Activated naive CD4-positive, alpha-beta T cell treated with anti-CD3 and anti-CD28 coated beads, Interleukin-2, amount 10 ng/mL, durations not matched to agents 5 hours and 36 hours (primary cell): ENCODE measurements around the gene C14orf119. TPM values are rescaled to one million over a fixed set of nuclear protein-coding genes. Genes with fewer than 3 reads are reported as not detected.

Source experiments
- total RNA-seq, 2 experiments: library from RNA; stranded (reverse); gene quantifications; one replicate each; pipeline ENCODE4 v1.2.3, GENCODE V29; 2021

The C14orf119 gene, protein sequence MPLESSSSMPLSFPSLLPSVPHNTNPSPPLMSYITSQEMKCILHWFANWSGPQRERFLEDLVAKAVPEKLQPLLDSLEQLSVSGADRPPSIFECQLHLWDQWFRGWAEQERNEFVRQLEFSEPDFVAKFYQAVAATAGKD
- 10 to 100 TPM; 45.2 to 50.7 TPM for total RNA-seq

GRCh38 chr14:23095196-23096108 lies at the start of gene C14orf119:
Gene C14orf119 (plus strand): TSS chr14:23095505. CDS start chr14:23097659, 2,154 bp downstream.

DNA sequence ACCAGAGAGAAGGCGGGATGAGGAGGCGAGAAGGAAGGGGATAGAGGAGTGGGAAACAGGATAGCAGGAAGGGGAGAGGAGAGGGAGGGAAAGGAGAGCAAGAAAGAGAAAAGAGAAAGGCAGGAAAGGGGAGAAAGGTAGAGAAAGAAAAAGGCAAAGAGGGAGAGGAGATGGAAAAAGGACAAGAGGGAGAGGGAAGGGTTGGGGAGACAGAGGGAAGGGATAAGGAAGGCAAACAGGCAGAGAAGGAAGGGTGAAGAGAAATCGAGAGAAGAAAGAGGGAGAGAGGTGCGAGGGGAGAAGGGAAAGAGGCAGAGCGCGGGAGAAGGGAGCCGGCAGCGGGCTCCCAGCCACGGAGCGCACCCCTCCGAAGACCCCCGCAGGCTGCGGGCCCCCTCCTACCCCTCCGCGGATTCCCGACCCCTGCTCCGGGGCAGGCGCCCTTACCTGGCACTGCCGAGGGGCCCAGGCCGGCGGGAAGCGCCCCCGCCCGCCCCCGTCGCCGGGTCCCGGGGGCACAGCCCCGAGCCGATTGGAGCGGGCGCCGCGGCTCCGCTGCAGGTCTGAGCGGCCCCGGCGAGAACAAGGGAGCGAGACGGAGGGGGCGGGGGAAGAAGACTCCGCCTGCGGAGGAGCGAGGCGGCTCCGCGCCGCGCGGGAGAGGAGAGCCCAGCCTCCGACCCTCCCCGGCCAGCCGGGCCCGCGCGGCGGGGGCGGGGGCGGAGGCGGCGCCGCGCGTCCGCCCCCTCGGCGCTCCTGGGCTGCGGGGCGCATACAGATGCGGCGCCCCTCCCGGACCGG lies 38.1 kb upstream of the C14orf119 start, which contains the start of gene CDH24:
Gene CDH24 (minus strand): TSS at position 565 of the 801 bp plus-strand sequence. CDS start 1,787 bp downstream, outside the sequence.

GRCh38 chr14:23094666-23095195 lies 574 bp upstream of the C14orf119 start, which contains the start of gene ACIN1:
Gene ACIN1 (minus strand): TSS chr14:23095136. CDS start chr14:23095112, 24 bp downstream.

GRCh38 chr14:23104591-23105347 lies 9.5 kb downstream of the C14orf119 start, which contains the start of gene CIROP:
Gene CIROP (minus strand): TSS chr14:23104989. CDS start chr14:23104920, 69 bp downstream.

DNA sequence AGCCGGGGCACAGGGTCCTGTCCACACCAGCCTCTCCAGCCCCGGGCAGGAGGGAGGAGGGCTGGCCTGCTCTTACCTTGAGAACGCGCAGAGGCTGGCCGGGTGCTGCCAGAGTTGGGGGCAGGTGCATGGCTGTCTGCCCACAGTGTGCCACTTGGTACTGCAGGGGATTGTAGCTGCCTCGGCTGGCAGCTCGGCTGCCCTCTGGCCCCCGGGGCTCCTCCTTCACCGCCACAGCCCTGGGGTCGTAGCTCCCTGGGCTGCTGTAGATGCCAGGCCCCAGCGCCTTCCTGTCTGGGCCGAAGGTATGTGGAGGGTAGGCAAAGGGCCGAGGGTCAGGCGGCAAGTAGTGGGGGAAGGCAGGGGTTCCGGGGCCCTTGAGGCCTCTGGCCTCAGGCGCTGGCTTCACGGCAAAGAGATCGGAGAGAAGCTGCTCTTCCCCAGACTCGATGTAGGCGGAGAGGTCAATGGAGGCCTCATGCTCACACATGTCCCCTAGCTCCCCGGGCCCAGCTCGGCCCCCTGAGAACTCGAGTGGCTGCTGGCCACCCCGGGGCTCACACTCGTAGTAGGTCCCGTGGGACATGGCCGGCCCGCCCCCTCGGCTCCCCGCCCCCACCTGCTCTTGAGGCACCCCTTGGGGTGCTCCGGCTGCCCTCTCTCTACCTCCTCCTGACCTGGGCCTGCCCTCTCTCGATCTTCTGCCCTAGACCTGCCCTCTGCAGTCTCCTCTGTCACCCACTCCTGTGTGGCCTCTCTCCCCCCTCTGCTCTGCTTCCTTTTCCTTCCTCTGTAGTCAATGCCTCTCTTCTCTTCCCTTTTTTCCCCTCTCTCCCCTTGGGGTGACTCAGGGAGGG lies 23.4 kb downstream of the C14orf119 start, which contains the start of gene CEBPE:
Gene CEBPE (minus strand): TSS at position 750 of the 857 bp plus-strand sequence. CDS start 164 bp downstream, at position 586.

Other genes with a start within 250 kb of the C14orf119 start
- gene LRP10, start 223.8 kb upstream of the C14orf119 start, total RNA-seq: 10 to 100 TPM; 69.7 to 72.4 TPM
- gene REM2, start 212.3 kb upstream of the C14orf119 start, total RNA-seq: 1 to 10 TPM; 1.1 to 1.2 TPM
- 10 to 100 TPM; 76.4 to 76.6 TPM for gene RBM23, start 176.4 kb upstream of the C14orf119 start, total RNA-seq
- gene PRMT5, start 166.1 kb upstream of the C14orf119 start, total RNA-seq: 10 to 100 TPM; 42.9 to 59.5 TPM
- 10 to 100 TPM; 62.7 to 67.4 TPM for gene HAUS4, start 138.4 kb upstream of the C14orf119 start, total RNA-seq
- 1 to 10 TPM in 1 of 2 experiments, under 1 TPM in 1; 0.96 to 1.4 TPM for gene AJUBA, start 113.0 kb upstream of the C14orf119 start, total RNA-seq
- gene C14orf93, start 85.4 kb upstream of the C14orf119 start, total RNA-seq: 10 to 100 TPM in 1 of 2 experiments, 1 to 10 TPM in 1; 9.3 to 10.8 TPM
- gene PSMB5, start 60.6 kb upstream of the C14orf119 start, total RNA-seq: 10 to 100 TPM; 45.6 to 46.8 TPM
- not detected for gene PSMB11, start 53.3 kb upstream of the C14orf119 start, total RNA-seq
- 1 to 10 TPM; 2.3 to 2.5 TPM for gene CDH24, start 38.0 kb upstream of the C14orf119 start, total RNA-seq
- gene ACIN1, start 369 bp upstream of the C14orf119 start, total RNA-seq: 100 to 1,000 TPM; 189 to 193 TPM
- not detected for gene CIROP, start 9.5 kb downstream of the C14orf119 start, total RNA-seq
- gene CEBPE, start 23.8 kb downstream of the C14orf119 start, total RNA-seq: 1 to 10 TPM in 1 of 2 experiments, under 1 TPM in 1; 0.96 to 1.0 TPM
- gene SLC7A8, start 88.2 kb downstream of the C14orf119 start, total RNA-seq: under 1 TPM; 0.22 to 0.40 TPM
- not detected for gene RNF212B, start 142.4 kb downstream of the C14orf119 start, total RNA-seq
- gene HOMEZ, start 190.6 kb downstream of the C14orf119 start, total RNA-seq: 10 to 100 TPM; 13.4 to 13.5 TPM
- 10 to 100 TPM; 46.0 to 56.1 TPM for gene PPP1R3E, start 207.4 kb downstream of the C14orf119 start, total RNA-seq
- gene BCL2L2, start 211.3 kb downstream of the C14orf119 start, total RNA-seq: 1 to 10 TPM; 2.1 to 3.0 TPM
- gene PABPN1, start 226.0 kb downstream of the C14orf119 start, total RNA-seq: 100 to 1,000 TPM; 186 to 197 TPM